ENCODE measurements around the gene AKIRIN2. TPM values are rescaled to one million over a fixed set of nuclear protein-coding genes. Genes with fewer than 3 reads are reported as not detected.
A peak's percentile ranks its signal among the peaks of the same experiment; 100 is the strongest.

AKIRIN2 gene
- total RNA-seq, 4 donors from 2014 or later: 18.8 to 29.5 (median 24.2) TPM

- peaks cover 0 to 50% (median 0%) of the 10 kb centered on the region in 3 donors for H3K36me3 ChIP-seq
- no peaks in the 10 kb centered on the region for H3K9me3 ChIP-seq
Observed at GRCh38 chr6:87667032-87667431, 35.0 kb downstream of the AKIRIN2 start.

GRCh38 chr6:87664921-87665485 is 37.0 kb downstream of the AKIRIN2 start:
- peaks cover 0 to 46% (median 0%) of the 10 kb centered on the region in 3 donors for H3K36me3 ChIP-seq
- peaks cover 0 to 20% (median 0%) of the 10 kb centered on the region in 4 donors for H3K4me1 ChIP-seq
- no peak for DNase-seq (ENCODE audit: low spot score in 2 of 2)
- no peaks in the 10 kb centered on the region for H3K9me3 ChIP-seq
- H3K27me3 ChIP-seq: no peaks in the 10 kb centered on the region
- no peak overlapping the region for H3K4me3 ChIP-seq
- TF ChIP-seq EP300 (IDR thresholded peaks at IDR 0.05) (no peak), POLR2A (IDR thresholded peaks at IDR 0.05) (no peak), CTCF (IDR thresholded peaks at IDR 0.05) (no peak)
- peak overlapping the region in 1 of 4 donors; percentile 2 for H3K27ac ChIP-seq

More at GRCh38 chr6:87667032-87667431, 35.0 kb downstream of the AKIRIN2 start:
- no peak for DNase-seq (ENCODE audit: low spot score in 2 of 2)
- no peak overlapping the region for H3K27ac ChIP-seq
- no peak overlapping the region for H3K4me3 ChIP-seq
- TF ChIP-seq CTCF (IDR thresholded peaks at IDR 0.05) (no peak), POLR2A (IDR thresholded peaks at IDR 0.05) (no peak), EP300 (IDR thresholded peaks at IDR 0.05) (no peak)
- H3K4me1 ChIP-seq: peaks cover 0 to 18% (median 0%) of the 10 kb centered on the region in 4 donors
- no peaks in the 10 kb centered on the region for H3K27me3 ChIP-seq

GRCh38 chr6:87663434-87663833 is 38.6 kb downstream of the AKIRIN2 start:
- Histone ChIP-seq H3K4me3 (no peak overlapping the region), H3K9me3 (no peaks in the 10 kb centered on the region), H3K27ac (no peak overlapping the region), H3K4me1 (peaks cover 0 to 20% (median 0%) of the 10 kb centered on the region in 4 donors), H3K27me3 (no peaks in the 10 kb centered on the region), H3K36me3 (peaks cover 0 to 44% (median 0%) of the 10 kb centered on the region in 3 donors)
- no peak for DNase-seq (ENCODE audit: low spot score in 2 of 2)
- WGBS, 2 donors: 45 to 56% methylated on average over 2 of the region's 2 CpGs
- TF ChIP-seq POLR2A (IDR thresholded peaks at IDR 0.05): no peak
- TF ChIP-seq CTCF (IDR thresholded peaks at IDR 0.05): no peak
- no peak for TF ChIP-seq EP300 (IDR thresholded peaks at IDR 0.05)

GRCh38 chr6:87661503-87661902 is 40.5 kb downstream of the AKIRIN2 start:
- Histone ChIP-seq H3K4me1 (peaks cover 0 to 28% (median 0%) of the 10 kb centered on the region in 4 donors), H3K4me3 (no peak overlapping the region), H3K9me3 (no peaks in the 10 kb centered on the region), H3K36me3 (peaks cover 0 to 36% (median 0%) of the 10 kb centered on the region in 3 donors), H3K27ac (no peak overlapping the region), H3K27me3 (no peaks in the 10 kb centered on the region)
- no peak for TF ChIP-seq CTCF (IDR thresholded peaks at IDR 0.05)
- TF ChIP-seq POLR2A (IDR thresholded peaks at IDR 0.05): no peak
- no peak for TF ChIP-seq EP300 (IDR thresholded peaks at IDR 0.05)
- DNase-seq (ENCODE audit: low spot score in 2 of 2): no peak
- 88 to 100% methylated on average over 1 of the region's 1 CpG for WGBS, 2 donors

- TF ChIP-seq EP300 (IDR thresholded peaks at IDR 0.05) (no peak), POLR2A (IDR thresholded peaks at IDR 0.05) (no peak), CTCF (IDR thresholded peaks at IDR 0.05) (no peak)
- Histone ChIP-seq H3K9me3 (no peaks in the 10 kb centered on the region), H3K4me1 (peaks cover 0 to 28% (median 0%) of the 10 kb centered on the region in 4 donors), H3K4me3 (no peak overlapping the region), H3K36me3 (peaks cover 0 to 41% (median 0%) of the 10 kb centered on the region in 3 donors), H3K27me3 (no peaks in the 10 kb centered on the region), H3K27ac (no peak overlapping the region)
- 98% methylated on average over 1 of the region's 1 CpG for WGBS, 2 donors
- DNase-seq (ENCODE audit: low spot score in 2 of 2): no peak
Observed at GRCh38 chr6:87661016-87661415, 41.0 kb downstream of the AKIRIN2 start.
